Uterus (tissue), 4 donors: ENCODE measurements around the gene PC. TPM values are rescaled to one million over a fixed set of nuclear protein-coding genes. Genes with fewer than 3 reads are reported as not detected.

Source experiments
- DNase-seq, 2 donors: peaks; one replicate each; pipeline ENCODE4 v3.0.0-alpha.2; 2019 to 2020
- H3K27ac ChIP-seq, 2 donors: fragments of 200-600 bp; sonication (generic); 1 replicate in 1 of 2; 2 replicates in 1 of 2; pipeline ENCODE4 v1.5.1; 2016 to 2018
- H3K27me3 ChIP-seq, 2 donors: fragments of 200-600 bp; sonication (generic); one replicate each; pipeline ENCODE4 v1.5.1; 2018 to 2019; ENCODE audit warnings: control low read depth in 1 of 2
- H3K36me3 ChIP-seq, 2 donors: fragments of 200-600 bp; sonication (generic); one replicate each; pipeline ENCODE4 v1.5.1; 2019; ENCODE audit warnings: control low read depth in 1 of 2
- H3K4me1 ChIP-seq, 2 donors: fragments of 200-600 bp; sonication (generic); one replicate each; pipeline ENCODE4 v1.5.1; 2018 to 2019; ENCODE audit warnings: control low read depth in 1 of 2
- H3K4me3 ChIP-seq, 2 donors: fragments of 200-600 bp; sonication (generic); 1 replicate in 1 of 2; 2 replicates in 1 of 2; pipeline ENCODE4 v1.5.1; 2018 to 2019; ENCODE audit warnings: mild to moderate bottlenecking in 1 of 2
- H3K9me3 ChIP-seq, 2 donors: fragments of 200-600 bp; sonication (generic); one replicate each; pipeline ENCODE4 v1.5.1; 2019; ENCODE audit warnings: control low read depth in 1 of 2
- CTCF ChIP-seq, 4 experiments: fragments of 200-600 bp in 2 of 4; fragments of 450-650 bp in 2 of 4; sonication (generic) in 2 of 4; IDR thresholded peaks; one replicate each; pipeline ENCODE4 v1.5.1; 2016 to 2019; ENCODE audit warnings: antibody characterized with exemption in 4 of 4, mild to moderate bottlenecking in 2 of 4, moderate library complexity in 1 of 4
- POLR2A ChIP-seq, 2 donors: fragments of 450-650 bp; IDR thresholded peaks; one replicate each; pipeline ENCODE4 v1.6.1; 2016; ENCODE audit warnings: antibody characterized with exemption in 2 of 2, mild to moderate bottlenecking in 1 of 2, moderate library complexity in 1 of 2
- intact Hi-C: fragments of 100-400 bp; cut with DNase I; formaldehyde crosslinking; loops from one replicate; pipeline ENCODE4 v1.15.1; 2023; ENCODE audit warnings: low total_unique reads
- total RNA-seq, 4 donors: library from RNA; depleted of rRNA in 3 of 4; stranded (reverse); fragments of >200 nt in 3 of 4; gene quantifications; one replicate each; pipeline versions ENCODE4 v1.1.0 to v1.2.4, GENCODE V29; 2014 to 2023
- donor health status: DM: yes; HTN: yes; CAD: no.

PC gene
- total RNA-seq, 4 donors from 2014 or later: 7.1 to 13.8 (median 8.1) TPM

DNA sequence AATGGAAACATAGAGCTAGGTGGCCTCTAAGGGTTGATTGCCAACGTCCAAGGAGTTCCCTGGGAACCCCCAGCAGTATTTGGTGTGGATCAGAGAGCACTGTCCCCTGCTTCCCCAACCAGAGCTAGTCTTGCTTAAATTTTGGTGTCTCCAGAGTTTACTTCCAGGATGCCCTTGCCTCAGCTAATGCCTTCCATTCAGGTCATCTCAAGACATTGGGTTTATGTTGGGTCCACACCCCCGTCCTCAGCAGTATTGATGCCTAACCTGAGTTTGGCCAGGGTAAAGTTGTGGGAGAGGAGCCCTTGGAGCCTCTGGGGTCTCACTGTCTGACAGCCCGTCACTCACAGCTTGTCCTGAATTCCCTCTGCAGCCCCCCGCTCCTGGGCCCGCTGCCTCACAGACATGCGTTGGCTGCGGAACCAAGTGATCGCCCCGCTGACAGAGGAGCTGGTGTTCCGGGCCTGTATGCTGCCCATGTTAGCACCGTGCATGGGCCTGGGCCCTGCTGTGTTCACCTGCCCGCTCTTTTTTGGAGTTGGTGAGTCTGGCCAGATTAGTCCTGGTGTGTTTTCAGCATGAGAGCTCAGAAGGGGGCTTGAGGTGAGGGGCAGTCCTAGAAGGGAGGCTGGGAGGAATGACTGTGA lies 113.6 kb downstream of the PC start:
- intact Hi-C loops: no loop called here
- Histone ChIP-seq H3K27me3 (no peaks in the 10 kb centered on the region), H3K9me3 (no peaks in the 10 kb centered on the region), H3K36me3 (no peaks in the 10 kb centered on the region), H3K4me3 (peak overlapping the region in 1 of 2 donors; percentile 96), H3K4me1 (peaks cover 9 to 17% of the 10 kb centered on the region in 2 donors), H3K27ac (no peak overlapping the region)
- no peak for DNase-seq
- TF ChIP-seq POLR2A (IDR thresholded peaks at IDR 0.05) (no peak), CTCF (IDR thresholded peaks at IDR 0.05) (no peak)

DNA sequence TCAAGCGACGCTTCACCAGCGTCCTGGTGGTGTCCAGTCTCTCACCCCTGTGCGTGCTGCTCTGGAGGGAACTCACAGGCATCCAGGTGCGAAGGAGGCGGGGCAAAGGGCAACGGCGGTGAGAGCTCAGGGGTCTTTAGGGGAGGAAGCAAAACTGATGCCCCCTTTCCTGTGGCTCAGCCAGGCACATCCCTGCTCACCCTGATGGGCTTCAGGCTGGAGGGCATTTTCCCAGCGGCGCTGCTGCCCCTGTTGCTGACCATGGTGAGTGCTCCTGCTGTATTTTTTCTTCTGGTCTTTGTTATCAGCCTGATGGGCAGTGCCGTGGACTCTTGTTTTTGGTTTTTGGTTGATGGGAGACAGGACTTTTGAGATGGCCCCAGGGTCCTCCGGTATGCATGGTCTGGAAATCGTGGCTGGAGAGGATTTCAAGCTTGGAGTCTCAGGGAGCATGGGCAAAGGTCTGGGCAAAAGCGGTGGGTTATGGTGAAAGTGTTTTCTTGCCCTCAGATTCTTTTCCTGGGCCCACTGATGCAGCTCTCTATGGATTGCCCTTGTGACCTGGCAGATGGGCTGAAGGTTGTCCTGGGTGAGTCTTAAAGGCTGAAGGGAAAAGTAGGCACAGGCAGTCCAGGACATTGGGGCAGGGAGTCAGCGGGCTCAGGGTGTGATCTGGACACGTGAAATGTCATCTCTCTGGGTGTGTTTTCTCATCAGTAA lies 114.2 kb downstream of the PC start:
- H3K27me3 ChIP-seq: no peaks in the 10 kb centered on the region
- peak overlapping the region; percentile 86 to 98 for H3K27ac ChIP-seq
- H3K36me3 ChIP-seq: no peaks in the 10 kb centered on the region
- no peak for TF ChIP-seq POLR2A (IDR thresholded peaks at IDR 0.05)
- TF ChIP-seq CTCF (IDR thresholded peaks at IDR 0.05): no peak
- peak overlapping the region; percentile 94 to 96 for H3K4me3 ChIP-seq
- H3K4me1 ChIP-seq: peaks cover 9 to 17% of the 10 kb centered on the region in 2 donors
- no peak for DNase-seq
- no peaks in the 10 kb centered on the region for H3K9me3 ChIP-seq
- intact Hi-C loops: no loop called here

- Histone ChIP-seq H3K4me3 (peak within 1 kb of the TSS; percentile 94 to 96), H3K9me3 (no peaks in the 10 kb centered on the region), H3K4me1 (peaks cover 9 to 17% of the 10 kb centered on the region in 2 donors), H3K27ac (peak within 1 kb of the TSS; percentile 86 to 98), H3K27me3 (no peaks in the 10 kb centered on the region), H3K36me3 (no peaks in the 10 kb centered on the region)
- no peak for TF ChIP-seq CTCF (IDR thresholded peaks at IDR 0.05)
- TF ChIP-seq POLR2A (IDR thresholded peaks at IDR 0.05): peak; percentile 81 to 97
- intact Hi-C loops: no loop called here
- DNase-seq: peak; percentile 82 to 93
Observed at GRCh38 chr11:66842896-66843775, 115.0 kb downstream of the PC start, which contains the start of gene RCE1. TSS of gene RCE1 (plus strand) at chr11:66843441. CDS start at chr11:66843456, 15 bp downstream.

DNA sequence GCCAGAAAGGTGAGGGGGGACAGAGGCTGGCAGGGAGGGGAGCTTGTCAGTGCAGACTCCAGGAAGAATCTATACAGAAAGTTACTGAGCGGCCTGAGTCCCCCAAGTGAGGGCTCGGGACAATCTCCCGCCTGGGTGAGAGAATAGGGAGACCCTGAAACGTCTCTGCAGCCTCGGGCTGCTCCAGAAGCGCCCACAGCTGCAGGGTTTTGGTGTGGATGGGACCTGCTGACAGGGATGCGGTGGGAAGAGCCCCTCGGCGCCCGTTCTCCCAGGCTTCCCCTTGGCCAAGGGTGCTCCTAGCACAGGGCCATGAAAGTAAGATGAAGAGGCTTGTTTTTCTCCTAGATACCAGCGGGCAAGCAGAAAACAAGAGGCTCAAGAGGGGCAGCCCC lies 115.7 kb downstream of the PC start:
- H3K27me3 ChIP-seq: no peaks in the 10 kb centered on the region
- no peak for DNase-seq
- peak overlapping the region; percentile 86 to 98 for H3K27ac ChIP-seq
- H3K9me3 ChIP-seq: no peaks in the 10 kb centered on the region
- H3K36me3 ChIP-seq: no peaks in the 10 kb centered on the region
- intact Hi-C loops: no loop called here
- H3K4me3 ChIP-seq: peak overlapping the region; percentile 94 to 96
- TF ChIP-seq CTCF (IDR thresholded peaks at IDR 0.05): no peak
- TF ChIP-seq POLR2A (IDR thresholded peaks at IDR 0.05): no peak
- peaks cover 9 to 17% of the 10 kb centered on the region in 2 donors for H3K4me1 ChIP-seq
